HL-60 (cell line): ENCODE data around the gene FGF10.

Experiments
- DNase-seq, 2 experiments: peaks; one replicate each; pipeline ENCODE4 v3.0.0-alpha.2; 2010 to 2020; ENCODE audit warnings: low read depth in 1 of 2, low spot score in 1 of 2
- H3K27ac ChIP-seq: fragments of 250-450 bp; sonication (Bioruptor Pico); replicated peaks from 2 replicates; pipeline ENCODE4 v1.5.1; 2020; ENCODE audit warnings: mild to moderate bottlenecking, moderate library complexity
- H3K27me3 ChIP-seq: fragments of 250-450 bp; sonication (Bioruptor Pico); 2 replicates; pipeline ENCODE4 v1.5.1; 2021; ENCODE audit warnings: mild to moderate bottlenecking, moderate library complexity; ENCODE audit not compliant: insufficient read depth, poor library complexity, severe bottlenecking
- H3K4me3 ChIP-seq: replicated peaks from 2 replicates; pipeline ENCODE4 v1.5.1; 2011; ENCODE audit warnings: mild to moderate bottlenecking, control low read depth, low read length; ENCODE audit not compliant: insufficient read depth
- CTCF ChIP-seq: IDR thresholded peaks from one replicate; pipeline ENCODE4 v1.5.1; 2011; ENCODE audit warnings: low read length, control low read depth, inconsistent platforms; ENCODE audit not compliant: insufficient read depth
- GABPA ChIP-seq: IDR thresholded peaks from 2 replicates; pipeline ENCODE4 v1.6.1; 2012; ENCODE audit warnings: low read depth
- POLR2AphosphoS5 ChIP-seq: IDR thresholded peaks from 2 replicates; pipeline ENCODE4 v1.6.1; 2012; ENCODE audit warnings: low read depth
- SPI1 ChIP-seq: IDR thresholded peaks from 2 replicates; pipeline ENCODE4 v1.6.1; 2012; ENCODE audit warnings: low read depth, mild to moderate bottlenecking, borderline replicate concordance
- TF ChIP-seq, protein P1 (sequence below): IDR thresholded peaks from 2 replicates; pipeline ENCODE4 v1.6.1; 2012; ENCODE audit warnings: low read depth; ENCODE audit not compliant: insufficient replicate concordance

The FGF10 gene

DNA sequence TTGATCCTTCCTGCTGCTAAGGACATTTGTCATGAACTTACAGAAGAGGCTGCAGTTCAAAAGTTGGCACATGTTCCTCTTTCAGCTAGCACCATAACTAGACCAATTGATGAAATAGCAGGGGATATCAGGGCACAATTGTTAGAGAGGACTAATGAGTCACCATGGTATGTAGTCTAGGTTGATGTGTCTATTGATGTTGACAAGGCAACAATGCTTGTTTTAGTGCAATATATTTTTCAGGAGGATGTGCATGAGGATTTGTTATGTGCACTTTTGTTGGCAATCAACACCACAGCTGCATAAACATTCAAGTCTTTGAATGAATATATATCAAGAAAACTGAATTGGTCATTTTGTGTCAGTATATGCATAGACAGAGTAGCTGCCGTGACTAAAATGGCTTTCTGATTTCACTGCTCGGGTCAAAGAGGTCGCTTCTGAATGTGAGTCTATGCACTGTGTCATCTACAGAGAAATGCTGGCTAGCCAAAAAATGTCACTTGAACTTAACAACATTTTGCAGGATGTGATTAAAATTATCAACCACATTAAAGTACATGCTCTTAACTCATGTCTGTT is 68.0 kb downstream of the FGF10 start:
- TF ChIP-seq SPI1, result no peak
- no peak for TF ChIP-seq POLR2AphosphoS5
- TF ChIP-seq, protein P1, sequence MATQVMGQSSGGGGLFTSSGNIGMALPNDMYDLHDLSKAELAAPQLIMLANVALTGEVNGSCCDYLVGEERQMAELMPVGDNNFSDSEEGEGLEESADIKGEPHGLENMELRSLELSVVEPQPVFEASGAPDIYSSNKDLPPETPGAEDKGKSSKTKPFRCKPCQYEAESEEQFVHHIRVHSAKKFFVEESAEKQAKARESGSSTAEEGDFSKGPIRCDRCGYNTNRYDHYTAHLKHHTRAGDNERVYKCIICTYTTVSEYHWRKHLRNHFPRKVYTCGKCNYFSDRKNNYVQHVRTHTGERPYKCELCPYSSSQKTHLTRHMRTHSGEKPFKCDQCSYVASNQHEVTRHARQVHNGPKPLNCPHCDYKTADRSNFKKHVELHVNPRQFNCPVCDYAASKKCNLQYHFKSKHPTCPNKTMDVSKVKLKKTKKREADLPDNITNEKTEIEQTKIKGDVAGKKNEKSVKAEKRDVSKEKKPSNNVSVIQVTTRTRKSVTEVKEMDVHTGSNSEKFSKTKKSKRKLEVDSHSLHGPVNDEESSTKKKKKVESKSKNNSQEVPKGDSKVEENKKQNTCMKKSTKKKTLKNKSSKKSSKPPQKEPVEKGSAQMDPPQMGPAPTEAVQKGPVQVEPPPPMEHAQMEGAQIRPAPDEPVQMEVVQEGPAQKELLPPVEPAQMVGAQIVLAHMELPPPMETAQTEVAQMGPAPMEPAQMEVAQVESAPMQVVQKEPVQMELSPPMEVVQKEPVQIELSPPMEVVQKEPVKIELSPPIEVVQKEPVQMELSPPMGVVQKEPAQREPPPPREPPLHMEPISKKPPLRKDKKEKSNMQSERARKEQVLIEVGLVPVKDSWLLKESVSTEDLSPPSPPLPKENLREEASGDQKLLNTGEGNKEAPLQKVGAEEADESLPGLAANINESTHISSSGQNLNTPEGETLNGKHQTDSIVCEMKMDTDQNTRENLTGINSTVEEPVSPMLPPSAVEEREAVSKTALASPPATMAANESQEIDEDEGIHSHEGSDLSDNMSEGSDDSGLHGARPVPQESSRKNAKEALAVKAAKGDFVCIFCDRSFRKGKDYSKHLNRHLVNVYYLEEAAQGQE, result no peak
- TF ChIP-seq GABPA, result no peak
- no peak for TF ChIP-seq CTCF
- H3K27me3 ChIP-seq, result no peaks in the 10 kb centered on the region

DNA sequence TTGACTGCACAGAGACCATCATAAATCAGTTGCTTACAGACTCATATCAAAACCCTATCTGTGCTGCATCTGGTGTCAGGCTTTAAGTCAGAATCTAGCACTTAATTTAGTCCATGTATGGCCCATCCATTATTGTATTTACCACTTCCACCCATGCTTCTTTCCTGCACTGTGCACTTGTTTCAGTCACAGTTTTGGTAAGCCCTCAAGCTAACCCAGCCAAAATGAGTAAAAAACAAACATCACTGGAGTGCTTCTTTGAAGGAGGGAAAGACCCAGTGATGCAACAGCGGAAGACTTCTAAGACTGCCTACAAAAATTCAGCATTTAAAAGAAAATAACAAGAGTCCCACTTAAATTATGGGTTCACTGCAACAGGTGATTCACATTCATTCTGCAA is 69.0 kb downstream of the FGF10 start:
- no peak for DNase-seq
- Histone ChIP-seq H3K4me3 (no peak overlapping the region), H3K27ac (no peak overlapping the region), H3K27me3 (no peaks in the 10 kb centered on the region)
- TF ChIP-seq, protein P1, result no peak
- TF ChIP-seq CTCF, result no peak
- TF ChIP-seq GABPA, result no peak
- no peak for TF ChIP-seq SPI1
- no peak for TF ChIP-seq POLR2AphosphoS5

More for the DNA sequence above, 68.0 kb downstream of the FGF10 start:
- no peak for DNase-seq
- Histone ChIP-seq H3K27ac (no peak overlapping the region), H3K4me3 (no peak overlapping the region)

DNA sequence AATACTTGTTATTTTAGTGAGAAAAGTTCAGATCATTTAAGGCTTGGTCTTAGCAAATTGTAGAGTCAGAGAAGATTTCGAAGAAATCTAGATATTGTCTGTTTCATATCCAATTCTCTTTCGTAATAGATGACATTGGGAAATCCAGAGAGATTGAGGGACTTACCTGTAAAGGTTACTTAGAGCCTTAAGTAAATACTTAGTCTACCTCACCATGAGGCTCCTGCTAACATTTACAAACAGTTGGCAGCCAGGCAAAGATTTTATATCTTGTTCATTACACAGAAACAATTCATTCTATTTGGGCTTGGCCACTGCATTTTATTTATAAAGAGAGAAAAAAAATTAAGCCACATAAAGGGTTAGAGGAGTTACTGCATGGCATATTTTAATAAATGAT is 70.3 kb downstream of the FGF10 start:
- Histone ChIP-seq H3K4me3 (no peak overlapping the region), H3K27ac (no peak overlapping the region), H3K27me3 (no peaks in the 10 kb centered on the region)
- TF ChIP-seq CTCF (no peak), GABPA (no peak), SPI1 (no peak), POLR2AphosphoS5 (no peak)
- TF ChIP-seq, protein P1, result no peak
- no peak for DNase-seq
